ENCODE results near the gene MYL6. TPM values are rescaled to one million over a fixed set of nuclear protein-coding genes. Genes with fewer than 3 reads are reported as not detected.
"Not testable (repeated sequence)": the region's sequence is repeated elsewhere in the genome, so short reads cannot be mapped to it uniquely, and the experiment has no call there.

MYL6 gene
- total and polyA plus RNA-seq, 2 experiments from 2014 or later: 2,662 to 3,948 TPM

DNA sequence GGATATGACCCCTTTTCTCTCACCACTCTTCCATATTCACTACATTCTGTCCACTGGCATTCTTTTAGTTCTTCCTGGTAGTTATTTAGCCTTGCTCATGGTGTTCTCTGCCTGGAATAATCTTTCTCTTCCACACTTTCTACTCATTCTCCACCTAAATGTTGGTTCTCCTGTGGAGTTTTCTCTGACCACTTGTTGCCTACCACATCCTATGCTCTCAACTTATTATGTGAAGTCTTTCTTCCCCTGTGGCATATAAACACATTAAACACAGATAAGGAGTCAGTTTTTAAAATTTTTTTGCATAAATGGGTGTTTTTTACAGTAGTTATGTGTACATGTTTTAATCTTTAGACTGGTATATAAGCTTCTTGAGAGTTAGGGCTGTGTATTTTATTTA, 34.4 kb downstream of the MYL6 start:
- Histone ChIP-seq H3K27me3 (replicated peaks; ENCODE audit: insufficient read depth) (no peaks in the 10 kb centered on the region), H3K4me1 (ENCODE audit: insufficient read depth) (peaks cover 10% of the 10 kb centered on the region), H3K4me3 (no peak overlapping the region), H3K4me2 (ENCODE audit: unreplicated experiment) (no peak overlapping the region), H4K20me1 (ENCODE audit: insufficient read depth) (no peaks in the 10 kb centered on the region), H3K79me2 (ENCODE audit: insufficient read depth) (peaks cover 17% of the 10 kb centered on the region), H3K9me3 (ENCODE audit: low read depth) (no peaks in the 10 kb centered on the region), H2AFZ (no peak overlapping the region), H3K36me3 (ENCODE audit: low read depth) (no peaks in the 10 kb centered on the region), H3F3A (ENCODE audit: insufficient read depth) (peaks cover 21% of the 10 kb centered on the region), H3K9ac (no peak overlapping the region), H3K27ac (no peak overlapping the region), H3K9me2 (ENCODE audit: insufficient read depth) (no peaks in the 10 kb centered on the region)
- in situ Hi-C loops (cut with MboI): no loop called here
- TF ChIP-seq EZH2 (IDR thresholded peaks at IDR 0.05; ENCODE audit: insufficient read depth, poor library complexity, severe bottlenecking) (no peak), EZH2phosphoT487 (IDR thresholded peaks at IDR 0.05; ENCODE audit: insufficient read depth, low read depth) (no peak)
- no peak for DNase-seq

DNA sequence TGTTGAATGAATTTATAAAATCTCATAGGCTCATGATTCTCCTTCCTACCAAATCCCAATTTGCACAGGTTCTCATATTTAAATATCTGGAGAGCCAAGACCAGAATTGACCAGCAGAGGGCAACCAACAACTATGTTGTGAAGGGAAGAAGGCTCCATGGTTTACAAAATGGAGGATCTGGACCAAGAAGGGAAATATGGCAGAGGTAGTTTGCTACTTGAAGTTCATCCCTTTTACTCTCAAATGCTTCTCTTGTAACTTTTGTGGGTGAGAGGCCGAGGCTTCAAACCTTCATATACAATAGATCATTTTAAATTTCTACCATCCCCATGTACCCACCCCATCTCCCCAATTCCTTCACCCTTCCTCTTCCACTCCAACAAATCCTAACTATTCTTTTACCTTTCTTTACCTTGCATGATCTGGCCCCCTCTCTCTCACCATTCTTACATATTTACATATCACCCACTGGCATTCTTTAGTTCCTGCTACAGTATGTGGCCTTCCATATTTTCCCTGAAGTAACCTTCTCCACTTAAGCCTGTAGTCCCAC, 34.9 kb downstream of the MYL6 start:
- H3K27ac ChIP-seq: no peak overlapping the region
- H3K4me1 ChIP-seq (ENCODE audit: insufficient read depth): peaks cover 4% of the 10 kb centered on the region; the same call in 1 of the 2 replicates
- no peaks in the 10 kb centered on the region for H3K36me3 ChIP-seq (ENCODE audit: low read depth)
- H3F3A ChIP-seq (ENCODE audit: insufficient read depth): peaks cover 25% of the 10 kb centered on the region
- in situ Hi-C loops (cut with MboI): no loop called here
- H3K4me3 ChIP-seq: no peak overlapping the region
- H4K20me1 ChIP-seq (ENCODE audit: insufficient read depth): no peaks in the 10 kb centered on the region
- no peak overlapping the region for H3K9ac ChIP-seq
- H3K27me3 ChIP-seq (replicated peaks; ENCODE audit: insufficient read depth): no peaks in the 10 kb centered on the region
- WGBS, 2 experiments (ENCODE audit: low coverage in 1 of 2, low lambda C conversion rate in 2 of 2, missing lambda C conversion rate in 2 of 2): 0% methylated on average over 1 of the region's 1 CpG
- no peak overlapping the region for H3K4me2 ChIP-seq (ENCODE audit: unreplicated experiment)
- no peaks in the 10 kb centered on the region for H3K9me3 ChIP-seq (ENCODE audit: low read depth)
- H3K9me2 ChIP-seq (ENCODE audit: insufficient read depth): no peaks in the 10 kb centered on the region
- DNase-seq: peak; percentile 90
- peak overlapping the region; percentile 91 for H2AFZ ChIP-seq
- TF ChIP-seq EZH2phosphoT487 (IDR thresholded peaks at IDR 0.05; ENCODE audit: insufficient read depth, low read depth) (no peak), EZH2 (IDR thresholded peaks at IDR 0.05; ENCODE audit: insufficient read depth, poor library complexity, severe bottlenecking) (no peak)
- H3K79me2 ChIP-seq (ENCODE audit: insufficient read depth): peaks cover 12% of the 10 kb centered on the region

GRCh38 chr12:56196818-56197550, 38.8 kb downstream of the MYL6 start:
- 29 to 31% methylated on average over 11 of the region's 11 CpGs for WGBS, 2 experiments (ENCODE audit: low coverage in 1 of 2, low lambda C conversion rate in 2 of 2, missing lambda C conversion rate in 2 of 2)
- H3K36me3 ChIP-seq (ENCODE audit: low read depth); H3K79me2 ChIP-seq (ENCODE audit: insufficient read depth); H4K20me1 ChIP-seq (ENCODE audit: insufficient read depth); H3K9ac ChIP-seq; H3K9me2 ChIP-seq (ENCODE audit: insufficient read depth); H3K4me3 ChIP-seq; H3K27me3 ChIP-seq (replicated peaks; ENCODE audit: insufficient read depth); in situ Hi-C loops (cut with MboI); H3K9me3 ChIP-seq (ENCODE audit: low read depth); H2AFZ ChIP-seq: not testable (repeated sequence)
- Histone ChIP-seq H3F3A (ENCODE audit: insufficient read depth) (peaks cover 41% of the 10 kb centered on the region), H3K27ac (peak overlapping the region; percentile 61), H3K4me2 (ENCODE audit: unreplicated experiment) (peak overlapping the region; percentile 0), H3K4me1 (ENCODE audit: insufficient read depth) (peaks cover 13% of the 10 kb centered on the region)
- peak; percentile 42; the same call in 1 of the 2 replicates for TF ChIP-seq EZH2phosphoT487 (IDR thresholded peaks at IDR 0.05; ENCODE audit: insufficient read depth, low read depth)
- DNase-seq: peak; percentile 96

- Histone ChIP-seq H2AFZ (no peak overlapping the region), H3K27me3 (replicated peaks; ENCODE audit: insufficient read depth) (no peaks in the 10 kb centered on the region), H3K36me3 (ENCODE audit: low read depth) (no peaks in the 10 kb centered on the region), H3K4me2 (ENCODE audit: unreplicated experiment) (no peak overlapping the region), H3K9ac (no peak overlapping the region), H3K9me3 (ENCODE audit: low read depth) (no peaks in the 10 kb centered on the region), H3K9me2 (ENCODE audit: insufficient read depth) (no peaks in the 10 kb centered on the region), H4K20me1 (ENCODE audit: insufficient read depth) (no peaks in the 10 kb centered on the region), H3K27ac (no peak overlapping the region), H3K4me3 (no peak overlapping the region), H3K4me1 (ENCODE audit: insufficient read depth) (peaks cover 13% of the 10 kb centered on the region), H3K79me2 (ENCODE audit: insufficient read depth) (no peaks in the 10 kb centered on the region), H3F3A (ENCODE audit: insufficient read depth) (peaks cover 47% of the 10 kb centered on the region)
- 93 to 94% methylated on average over 9 of the region's 9 CpGs for WGBS, 2 experiments (ENCODE audit: low coverage in 1 of 2, low lambda C conversion rate in 2 of 2, missing lambda C conversion rate in 2 of 2)
- in situ Hi-C loops (cut with MboI): no loop called here
- no peak for DNase-seq
- TF ChIP-seq EZH2 (IDR thresholded peaks at IDR 0.05; ENCODE audit: insufficient read depth, poor library complexity, severe bottlenecking): no peak
- no peak for TF ChIP-seq EZH2phosphoT487 (IDR thresholded peaks at IDR 0.05; ENCODE audit: insufficient read depth, low read depth)
Observed at GRCh38 chr12:56197921-56198635, 39.9 kb downstream of the MYL6 start.

Data from GM23248 (cell line).